ENCODE measurements around the gene TPSAB1. TPM values are rescaled to one million over a fixed set of nuclear protein-coding genes. Genes with fewer than 3 reads are reported as not detected.
"Not testable (repeated sequence)": the region's sequence is repeated elsewhere in the genome, so short reads cannot be mapped to it uniquely, and the experiment has no call there.

The TPSAB1 gene
- not detected in 3 replicates for total RNA-seq
- long read RNA-seq: 0 reads

DNA sequence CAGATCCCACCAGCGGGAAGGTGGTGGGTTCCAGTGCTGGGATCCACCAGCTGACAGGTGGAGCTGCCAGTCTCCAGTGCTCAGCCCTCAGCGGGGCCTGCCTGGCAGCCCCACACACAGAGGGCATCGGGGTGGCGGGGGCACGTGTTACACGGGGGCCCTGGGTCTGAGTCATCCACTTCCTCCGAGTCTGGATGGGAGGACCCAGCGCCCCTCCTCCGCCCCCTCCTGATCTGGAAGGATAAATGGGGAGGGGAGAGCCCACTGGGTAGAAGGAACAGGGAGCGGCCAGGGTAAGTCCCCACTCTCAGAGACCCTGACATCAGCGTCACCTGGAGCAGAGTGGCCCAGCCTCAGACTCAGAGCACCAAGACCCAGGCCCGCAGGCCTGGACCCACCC lies at the start of gene TPSAB1:
TSS of gene TPSAB1 (plus strand) at position 270 of the 400 bp plus-strand sequence. CDS start 234 bp downstream, outside the sequence.
- H3K27me3 Mint-ChIP-seq (ENCODE audit: low read depth): peaks cover 12% of the 10 kb centered on the region
- not testable (repeated sequence) for H3K4me1 Mint-ChIP-seq (ENCODE audit: low read depth); H3K27ac Mint-ChIP-seq (ENCODE audit: unreplicated experiment); H3K4me3 Mint-ChIP-seq (ENCODE audit: unreplicated experiment); H3K9me3 Mint-ChIP-seq (ENCODE audit: low read depth); H3K36me3 Mint-ChIP-seq (ENCODE audit: low read depth)
- DNase-seq (ENCODE audit: low spot score): peak; percentile 32

DNA sequence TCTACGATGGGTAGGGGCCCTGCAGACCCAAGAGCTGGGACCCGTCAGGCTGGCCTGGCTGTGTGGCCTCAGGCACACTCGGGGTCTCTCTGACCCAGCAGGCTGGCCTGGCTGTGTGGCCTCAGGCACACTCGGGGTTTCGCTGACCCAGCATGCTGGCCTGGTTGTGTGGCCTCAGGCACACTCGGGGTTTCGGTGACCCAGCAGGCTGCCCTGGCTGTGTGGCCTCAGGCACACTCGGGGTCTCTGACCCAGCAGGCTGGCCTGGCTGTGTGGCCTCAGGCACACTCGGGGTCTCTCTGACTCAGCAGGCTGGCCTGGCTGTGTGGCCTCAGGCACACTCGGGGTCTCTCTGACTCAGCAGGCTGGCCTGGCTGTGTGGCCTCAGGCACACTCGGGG lies 49.7 kb upstream of the TPSAB1 start:
- H3K4me3 Mint-ChIP-seq (ENCODE audit: unreplicated experiment); DNase-seq (ENCODE audit: low spot score); H3K27ac Mint-ChIP-seq (ENCODE audit: unreplicated experiment); H3K9me3 Mint-ChIP-seq (ENCODE audit: low read depth); H3K4me1 Mint-ChIP-seq (ENCODE audit: low read depth); H3K36me3 Mint-ChIP-seq (ENCODE audit: low read depth); H3K27me3 Mint-ChIP-seq (ENCODE audit: low read depth): not testable (repeated sequence)

DNA sequence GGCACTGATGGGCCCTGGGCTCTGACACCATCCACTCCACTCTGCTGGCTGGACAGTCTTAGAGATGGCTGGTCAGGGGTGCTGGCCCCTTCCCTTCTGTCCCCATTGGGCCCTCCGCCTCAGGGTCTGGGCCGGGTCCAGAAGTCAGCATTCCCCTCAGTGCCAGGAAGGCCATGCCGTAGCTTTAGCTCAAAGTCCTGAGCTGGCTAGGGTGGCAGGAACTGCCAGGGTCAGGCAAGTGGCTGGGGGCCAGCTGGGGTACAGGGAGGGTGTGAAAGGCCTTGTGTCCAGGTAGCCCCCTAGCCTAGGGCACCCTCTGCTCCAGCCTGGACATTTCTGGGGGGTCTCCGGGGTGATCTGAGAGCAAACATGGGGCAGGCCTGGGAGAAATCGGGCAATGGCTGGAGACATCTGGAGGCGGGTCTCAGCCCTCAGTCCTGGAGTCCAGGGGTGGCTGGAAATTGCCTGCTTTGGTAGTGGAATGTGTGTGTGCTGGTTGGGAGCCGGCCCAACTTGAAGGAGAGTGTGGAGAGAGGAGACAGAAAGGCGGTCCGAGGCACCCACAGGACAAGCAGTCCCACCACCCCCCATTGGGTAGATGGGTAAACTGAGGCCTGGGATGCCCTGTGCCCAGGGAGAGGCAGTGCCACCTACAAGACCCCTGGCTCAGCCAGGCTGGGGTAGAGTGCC lies 48.0 kb upstream of the TPSAB1 start:
- DNase-seq (ENCODE audit: low spot score): no peak
- TF ChIP-seq, protein P1, sequence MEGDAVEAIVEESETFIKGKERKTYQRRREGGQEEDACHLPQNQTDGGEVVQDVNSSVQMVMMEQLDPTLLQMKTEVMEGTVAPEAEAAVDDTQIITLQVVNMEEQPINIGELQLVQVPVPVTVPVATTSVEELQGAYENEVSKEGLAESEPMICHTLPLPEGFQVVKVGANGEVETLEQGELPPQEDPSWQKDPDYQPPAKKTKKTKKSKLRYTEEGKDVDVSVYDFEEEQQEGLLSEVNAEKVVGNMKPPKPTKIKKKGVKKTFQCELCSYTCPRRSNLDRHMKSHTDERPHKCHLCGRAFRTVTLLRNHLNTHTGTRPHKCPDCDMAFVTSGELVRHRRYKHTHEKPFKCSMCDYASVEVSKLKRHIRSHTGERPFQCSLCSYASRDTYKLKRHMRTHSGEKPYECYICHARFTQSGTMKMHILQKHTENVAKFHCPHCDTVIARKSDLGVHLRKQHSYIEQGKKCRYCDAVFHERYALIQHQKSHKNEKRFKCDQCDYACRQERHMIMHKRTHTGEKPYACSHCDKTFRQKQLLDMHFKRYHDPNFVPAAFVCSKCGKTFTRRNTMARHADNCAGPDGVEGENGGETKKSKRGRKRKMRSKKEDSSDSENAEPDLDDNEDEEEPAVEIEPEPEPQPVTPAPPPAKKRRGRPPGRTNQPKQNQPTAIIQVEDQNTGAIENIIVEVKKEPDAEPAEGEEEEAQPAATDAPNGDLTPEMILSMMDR (IDR thresholded peaks at IDR 0.05): no peak
- Mint-ChIP-seq H3K4me3 (ENCODE audit: unreplicated experiment) (no peak overlapping the region), H3K27me3 (ENCODE audit: low read depth) (no peaks in the 10 kb centered on the region), H3K36me3 (ENCODE audit: low read depth) (no peaks in the 10 kb centered on the region), H3K9me3 (ENCODE audit: low read depth) (no peaks in the 10 kb centered on the region), H3K4me1 (ENCODE audit: low read depth) (peaks cover 6% of the 10 kb centered on the region), H3K27ac (ENCODE audit: unreplicated experiment) (no peak overlapping the region)

DNA sequence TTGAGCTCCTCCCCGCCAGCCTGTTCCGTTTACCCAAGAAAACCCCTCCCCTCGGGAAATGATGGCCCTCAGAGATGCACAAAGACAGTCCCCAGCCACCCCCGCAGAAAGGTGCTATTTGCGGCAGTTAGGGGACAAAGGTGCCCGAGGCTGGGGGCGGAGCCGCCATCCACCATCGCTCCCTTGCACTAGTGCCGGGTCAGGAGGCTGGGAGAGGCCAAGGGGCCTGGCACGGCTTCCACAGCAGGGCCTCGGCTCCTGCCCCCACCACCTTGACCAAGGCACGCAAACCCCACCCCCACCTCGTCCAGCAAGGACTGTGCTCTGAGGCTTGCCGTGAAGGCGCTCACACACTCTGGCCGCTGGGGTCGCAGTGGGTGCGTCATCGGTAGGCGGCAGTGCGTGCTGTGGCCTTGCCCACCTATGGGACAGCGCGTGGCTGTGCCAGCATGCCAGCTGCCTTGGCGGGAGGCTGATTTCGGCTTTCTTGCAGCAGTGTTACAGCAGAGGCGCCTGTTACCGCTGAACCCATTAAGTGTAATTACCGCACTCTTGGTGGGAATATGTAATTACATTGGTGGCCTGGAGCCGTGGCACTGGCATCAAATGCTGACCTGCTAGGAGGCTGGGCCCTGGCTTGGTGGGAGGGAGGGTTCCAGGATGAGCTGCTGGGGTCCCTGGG lies 47.2 kb upstream of the TPSAB1 start:
- H3K4me1 Mint-ChIP-seq (ENCODE audit: low read depth): peaks cover 6% of the 10 kb centered on the region
- H3K27me3 Mint-ChIP-seq (ENCODE audit: low read depth): no peaks in the 10 kb centered on the region

DNA sequence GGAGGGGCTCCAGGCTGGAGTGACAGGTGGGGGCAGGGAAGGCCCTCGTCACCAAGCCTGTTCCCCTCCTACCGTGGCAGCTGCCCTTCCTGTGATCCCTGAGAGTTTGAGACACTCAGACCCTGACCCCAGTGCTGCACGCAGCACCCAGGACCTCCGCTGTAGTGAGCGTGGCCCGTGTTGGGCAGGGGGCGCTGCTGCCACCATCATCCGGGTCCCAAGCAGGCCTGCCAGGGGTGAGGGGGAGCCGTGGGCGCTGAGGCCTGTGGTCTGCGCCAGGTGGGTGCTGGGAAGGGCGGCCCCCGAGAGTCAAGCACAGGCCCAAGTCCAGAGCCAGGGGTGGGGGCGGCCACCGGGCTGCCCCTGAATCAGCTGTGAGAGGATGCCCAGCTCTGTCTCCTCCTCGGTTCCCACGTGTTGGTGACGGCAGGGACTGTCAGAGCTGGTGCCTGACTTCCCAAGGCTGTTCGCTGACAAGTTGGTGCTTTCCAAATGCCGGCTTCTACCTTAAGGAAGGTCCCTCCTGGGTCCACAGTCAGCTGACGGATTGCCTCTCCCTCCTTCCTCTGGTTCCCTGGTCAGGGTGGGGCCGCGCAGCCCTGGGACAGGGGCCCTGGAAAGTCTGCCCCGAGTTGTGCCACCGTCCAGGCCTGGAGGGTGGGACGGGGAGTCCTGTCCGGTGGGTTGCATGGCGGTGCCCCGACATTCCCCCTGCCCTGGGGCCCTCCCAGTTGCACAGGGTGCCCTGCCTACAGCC lies 46.5 kb upstream of the TPSAB1 start:
- TF ChIP-seq, protein P1 (IDR thresholded peaks at IDR 0.05): no peak

More for the DNA sequence above, 47.2 kb upstream of the TPSAB1 start:
- no peak for DNase-seq (ENCODE audit: low spot score)
- Mint-ChIP-seq H3K36me3 (ENCODE audit: low read depth) (no peaks in the 10 kb centered on the region), H3K27ac (ENCODE audit: unreplicated experiment) (no peak overlapping the region), H3K4me3 (ENCODE audit: unreplicated experiment) (no peak overlapping the region), H3K9me3 (ENCODE audit: low read depth) (no peaks in the 10 kb centered on the region)
- TF ChIP-seq, protein P1 (IDR thresholded peaks at IDR 0.05): no peak

More for the DNA sequence above, 46.5 kb upstream of the TPSAB1 start:
- Mint-ChIP-seq H3K36me3 (ENCODE audit: low read depth) (no peaks in the 10 kb centered on the region), H3K27ac (ENCODE audit: unreplicated experiment) (no peak overlapping the region), H3K4me1 (ENCODE audit: low read depth) (peaks cover 6% of the 10 kb centered on the region), H3K9me3 (ENCODE audit: low read depth) (no peaks in the 10 kb centered on the region), H3K27me3 (ENCODE audit: low read depth) (no peaks in the 10 kb centered on the region), H3K4me3 (ENCODE audit: unreplicated experiment) (no peak overlapping the region)
- no peak for DNase-seq (ENCODE audit: low spot score)

Data from chondrocyte (in vitro differentiated cells).